Gastrocnemius medialis (tissue), 4 donors: Measurements from ENCODE around the gene QPRT.

Experiments
- CTCF ChIP-seq, 5 experiments: fragments of 450-650 bp in 3 of 5; fragments of 200-600 bp in 2 of 5; sonication (generic) in 2 of 5; IDR thresholded peaks in 4 of 5; conservative IDR thresholded peaks in 1 of 5; 1 replicate in 4 of 5; 2 replicates in 1 of 5; pipeline ENCODE4 v1.5.1; 2016 to 2019; ENCODE audit warnings: antibody characterized with exemption in 5 of 5, mild to moderate bottlenecking in 3 of 5, moderate library complexity in 3 of 5
- POLR2A ChIP-seq, 2 donors: fragments of 450-650 bp; IDR thresholded peaks; one replicate each; pipeline ENCODE4 v1.6.1; 2017; ENCODE audit warnings: antibody characterized with exemption in 2 of 2, mild to moderate bottlenecking in 2 of 2, moderate library complexity in 2 of 2

- TF ChIP-seq CTCF (IDR thresholded peaks at IDR 0.05 in 4 of 5, conservative IDR thresholded peaks at IDR 0.05 in 1 of 5): no peak
- TF ChIP-seq POLR2A (IDR thresholded peaks at IDR 0.05): no peak
Observed at GRCh38 chr16:29698484-29699323, 19.7 kb downstream of the QPRT start.
